ENCODE data around the gene NEU2. TPM values are rescaled to one million over a fixed set of nuclear protein-coding genes. Genes with fewer than 3 reads are reported as not detected.
A peak's percentile ranks its signal among the peaks of the same experiment; 100 is the strongest.

Gene NEU2
- total and polyA plus RNA-seq, 5 experiments from 2014 or later = not detected

- H3K4me1 Mint-ChIP-seq = no peaks in the 10 kb centered on the region
- DNase-seq (no peak), ATAC-seq (no peak)
- no peak overlapping the region for H3K27ac Mint-ChIP-seq
- POLR2A ChIA-PET = interaction anchor here (0.7 kb wide), 1 partner anchor 10 kb away, joined by 6 read pairs; no protein-coding TSS in a partner anchor
- H3K27me3 Mint-ChIP-seq = no peaks in the 10 kb centered on the region
- H3K4me3 Mint-ChIP-seq = no peak overlapping the region
- no peaks in the 10 kb centered on the region for H3K9me3 Mint-ChIP-seq
- H3K36me3 Mint-ChIP-seq = no peaks in the 10 kb centered on the region
Measured at GRCh38 chr2:233026198-233026813, 6.2 kb upstream of the NEU2 start.

DNA sequence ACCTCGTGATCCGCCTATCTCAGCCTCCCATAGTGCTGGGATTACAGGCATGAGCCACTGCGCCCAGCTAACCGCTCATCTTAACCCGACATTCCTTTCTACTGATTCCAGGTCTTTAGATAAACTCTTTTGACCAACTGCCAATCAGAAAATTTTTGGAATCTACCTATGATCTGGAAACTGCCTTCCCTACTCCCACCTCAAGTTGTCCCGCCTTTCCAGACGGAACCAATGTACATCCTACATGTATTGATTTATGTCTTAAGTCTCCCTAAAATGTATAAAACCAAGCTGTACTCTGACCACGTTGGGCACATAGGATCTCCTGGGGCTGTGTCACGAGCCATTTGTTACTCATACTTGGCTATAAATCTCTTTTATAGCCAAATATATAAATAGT is 3.2 kb upstream of the NEU2 start:
- Mint-ChIP-seq H3K4me3 (no peak overlapping the region), H3K36me3 (no peaks in the 10 kb centered on the region), H3K9me3 (no peaks in the 10 kb centered on the region), H3K27me3 (no peaks in the 10 kb centered on the region), H3K4me1 (no peaks in the 10 kb centered on the region), H3K27ac (no peak overlapping the region)
- no peak for DNase-seq
- ATAC-seq = no peak
- POLR2A ChIA-PET = interaction anchor here (0.6 kb wide), 1 partner anchor 303 kb away, joined by 3 read pairs; no protein-coding TSS in a partner anchor

DNA sequence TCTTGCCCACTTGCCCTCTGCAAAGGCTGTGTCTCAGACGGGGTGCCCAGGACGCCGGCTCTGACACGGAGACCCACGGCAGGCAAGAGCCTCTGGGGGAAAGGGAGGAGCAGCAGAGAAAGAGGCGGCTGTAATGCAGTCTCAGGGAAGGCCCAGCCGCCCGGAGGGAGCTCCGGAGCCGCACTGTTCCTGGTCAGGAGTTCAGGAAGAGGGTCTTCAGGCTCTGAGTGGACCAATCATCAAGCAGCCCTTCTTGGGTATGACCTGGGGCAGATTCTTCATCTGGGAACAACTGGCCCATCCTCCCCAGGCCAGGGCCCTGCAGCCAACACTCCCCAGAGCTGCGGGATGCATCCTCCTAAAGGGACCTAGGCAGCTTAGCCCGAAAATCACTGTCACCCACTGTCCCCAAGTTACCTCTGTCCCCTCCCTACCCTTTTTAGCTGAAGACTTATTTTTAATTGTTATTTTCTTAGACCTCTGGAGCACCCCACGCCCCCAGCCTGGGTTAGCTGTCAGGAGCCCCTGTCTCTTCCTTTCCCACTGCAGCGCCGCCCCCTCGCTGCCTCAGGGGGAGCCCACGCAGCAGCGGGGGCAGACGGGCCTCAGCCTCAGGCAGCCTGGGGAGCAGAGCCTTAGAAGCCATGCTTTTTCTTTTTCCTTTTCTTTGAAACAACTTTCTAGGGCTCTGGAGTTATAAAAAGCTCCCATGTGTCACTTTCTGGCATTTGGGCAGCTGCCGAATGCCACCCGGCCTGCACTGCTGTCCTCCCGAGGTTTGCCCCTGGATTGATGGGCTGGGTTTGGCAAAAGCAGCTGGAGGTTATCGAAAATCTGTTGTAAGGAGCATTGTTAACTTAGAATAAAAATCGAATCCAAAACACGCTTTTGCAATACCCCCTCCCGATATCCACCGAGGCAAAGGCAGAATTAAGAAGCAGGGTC is 644 bp upstream of the NEU2 start:
- H3K27ac Mint-ChIP-seq = peak overlapping the region in 2 of 10 donors; percentile 31 to 65
- H3K27me3 Mint-ChIP-seq = no peaks in the 10 kb centered on the region
- POLR2A ChIA-PET = no interaction called here
- H3K9me3 Mint-ChIP-seq = no peaks in the 10 kb centered on the region
- H3K36me3 Mint-ChIP-seq = no peaks in the 10 kb centered on the region
- no peak for DNase-seq
- peak overlapping the region in 1 of 10 donors; percentile 48 for H3K4me3 Mint-ChIP-seq
- no peaks in the 10 kb centered on the region for H3K4me1 Mint-ChIP-seq
- ATAC-seq = no peak

DNA sequence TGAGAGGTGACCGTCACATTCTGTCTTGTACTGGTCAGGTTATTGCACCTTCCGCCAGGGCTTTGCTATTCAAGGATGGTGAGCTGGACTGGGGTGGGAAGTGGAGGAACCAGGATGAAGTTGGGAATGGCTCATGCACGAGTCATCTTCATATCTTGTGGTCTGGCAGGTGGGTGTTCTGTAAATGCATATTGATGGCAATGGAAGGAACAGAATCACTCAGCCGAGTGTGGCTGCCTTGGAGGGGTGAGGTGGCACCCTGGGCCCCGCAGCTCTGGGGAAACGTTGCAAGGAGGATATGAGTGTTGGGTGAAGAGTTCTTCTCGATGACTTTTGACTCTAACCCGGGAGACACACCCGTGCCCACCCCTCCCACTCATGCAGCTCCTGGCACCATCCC is 1.2 kb downstream of the NEU2 start:
- POLR2A ChIA-PET = no interaction called here
- DNase-seq (no peak), ATAC-seq (no peak)
- Mint-ChIP-seq H3K27ac (no peak overlapping the region), H3K4me3 (peak overlapping the region in 1 of 10 donors; percentile 23), H3K9me3 (no peaks in the 10 kb centered on the region), H3K27me3 (no peaks in the 10 kb centered on the region), H3K36me3 (no peaks in the 10 kb centered on the region), H3K4me1 (no peaks in the 10 kb centered on the region)

- POLR2A ChIA-PET = no interaction called here
- H3K27ac Mint-ChIP-seq = no peak overlapping the region
Measured at GRCh38 chr2:233034091-233034882, 1.8 kb downstream of the NEU2 start.

DNA sequence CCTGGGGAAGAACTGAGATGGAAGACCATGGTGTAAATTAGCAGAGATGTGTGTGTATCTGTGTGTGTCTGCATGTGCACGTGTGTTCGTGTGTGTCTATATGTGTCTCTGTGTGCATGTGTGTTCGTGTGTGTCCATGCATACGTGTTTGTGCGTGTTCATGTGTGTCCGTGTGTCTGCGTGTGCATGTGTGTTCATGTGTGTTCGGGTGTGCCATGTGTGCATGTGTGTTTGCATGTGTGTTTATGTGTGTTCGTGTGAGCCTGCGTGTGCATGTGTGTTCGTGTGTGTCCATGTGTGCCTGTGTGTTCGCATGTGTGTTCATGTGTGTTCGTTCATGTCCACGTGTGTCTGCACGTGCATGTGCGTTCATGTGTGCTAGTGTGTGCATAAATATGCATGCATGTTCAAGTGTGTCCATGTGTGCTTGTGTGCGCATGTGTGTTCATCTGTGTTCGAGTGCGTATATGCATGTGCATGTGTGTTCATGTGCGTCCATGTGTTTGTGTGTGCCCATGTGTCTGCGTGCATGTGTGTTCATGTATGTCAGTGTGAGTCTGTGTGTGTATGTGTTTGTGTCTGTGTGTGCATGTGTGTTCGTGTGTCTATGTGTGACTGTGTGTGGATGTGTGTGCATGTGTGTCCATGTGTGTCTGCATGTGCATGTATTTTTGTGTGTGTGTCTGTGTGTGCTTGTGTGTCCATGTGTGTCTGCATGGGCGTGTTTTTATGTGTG is 3.1 kb downstream of the NEU2 start:
- Mint-ChIP-seq H3K4me1 (peaks cover 0 to 3% (median 0%) of the 10 kb centered on the region in 4 donors), H3K36me3 (no peaks in the 10 kb centered on the region), H3K4me3 (no peak overlapping the region), H3K27ac (peak overlapping the region in 1 of 10 donors; percentile 48), H3K9me3 (no peaks in the 10 kb centered on the region), H3K27me3 (no peaks in the 10 kb centered on the region)
- ATAC-seq (no peak), DNase-seq (no peak)
- POLR2A ChIA-PET = no interaction called here

More at GRCh38 chr2:233034091-233034882, 1.8 kb downstream of the NEU2 start:
- Mint-ChIP-seq H3K27me3 (no peaks in the 10 kb centered on the region), H3K4me3 (peak overlapping the region in 1 of 10 donors; percentile 23), H3K9me3 (no peaks in the 10 kb centered on the region), H3K4me1 (no peaks in the 10 kb centered on the region), H3K36me3 (no peaks in the 10 kb centered on the region)
- ATAC-seq (no peak), DNase-seq (no peak)

- Mint-ChIP-seq H3K4me1 (peaks cover 0 to 3% (median 0%) of the 10 kb centered on the region in 4 donors), H3K27ac (no peak overlapping the region), H3K27me3 (peaks cover 0 to 2% (median 0%) of the 10 kb centered on the region in 5 donors), H3K36me3 (no peaks in the 10 kb centered on the region), H3K4me3 (no peak overlapping the region), H3K9me3 (no peaks in the 10 kb centered on the region)
- ATAC-seq (no peak), DNase-seq (no peak)
- POLR2A ChIA-PET = no interaction called here
Measured at GRCh38 chr2:233036162-233036838, 3.8 kb downstream of the NEU2 start.

DNA sequence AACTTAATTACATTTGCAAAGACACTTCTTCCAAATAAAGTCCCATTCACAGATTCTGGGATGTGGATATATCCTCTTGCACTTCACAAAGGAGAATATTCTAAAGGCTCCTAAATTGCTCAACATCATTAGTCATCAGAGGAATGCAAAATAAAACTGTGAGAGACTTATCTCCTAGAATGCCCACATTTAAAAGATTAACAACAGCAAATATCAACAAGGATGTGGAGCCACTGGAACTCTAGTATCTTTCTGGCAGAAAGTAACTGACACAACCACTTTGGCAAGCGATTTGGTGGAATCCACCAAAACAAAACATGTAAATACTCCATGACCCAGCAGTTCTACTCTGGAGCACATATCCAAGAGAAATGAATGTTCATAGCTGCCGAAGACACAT is 4.6 kb downstream of the NEU2 start:
- Mint-ChIP-seq H3K4me3 (no peak overlapping the region), H3K4me1 (peaks cover 0 to 3% (median 0%) of the 10 kb centered on the region in 4 donors), H3K27me3 (peaks cover 0 to 2% (median 0%) of the 10 kb centered on the region in 5 donors), H3K36me3 (no peaks in the 10 kb centered on the region), H3K9me3 (no peaks in the 10 kb centered on the region), H3K27ac (no peak overlapping the region)
- POLR2A ChIA-PET = interaction anchor here (0.6 kb wide), 1 partner anchor 78 kb away, joined by 3 read pairs; no protein-coding TSS in a partner anchor
- no peak for ATAC-seq
- no peak for DNase-seq

DNA sequence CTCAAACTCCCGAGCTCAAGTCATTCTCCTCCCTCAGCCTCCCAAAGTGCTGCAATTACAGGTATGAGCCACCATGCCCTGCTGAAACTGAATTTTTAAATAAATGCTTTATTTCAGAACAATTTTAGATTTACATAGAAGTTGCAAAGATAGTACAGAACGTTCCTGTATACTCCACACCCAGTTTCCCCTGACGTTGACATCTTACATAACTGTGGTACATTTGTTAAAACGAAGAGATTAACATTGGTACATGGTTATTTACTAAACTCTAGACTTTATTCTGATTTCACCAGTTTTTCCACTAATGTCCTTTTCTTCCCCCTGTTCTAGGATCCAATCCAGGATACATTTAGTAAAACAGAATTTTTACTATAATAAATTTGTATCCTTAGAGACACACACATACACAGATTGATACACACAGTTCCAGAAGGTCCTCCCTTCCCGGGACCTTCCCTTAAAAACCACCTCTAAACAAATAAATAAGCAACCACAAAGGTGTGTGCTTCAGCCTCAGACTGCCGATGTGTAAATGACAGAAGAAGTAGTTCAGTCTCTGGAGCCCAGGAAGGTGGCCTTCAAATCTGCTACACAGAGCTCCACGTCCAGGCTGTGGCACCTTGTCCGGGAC is 6.9 kb downstream of the NEU2 start:
- no peak for ATAC-seq
- Mint-ChIP-seq H3K36me3 (no peaks in the 10 kb centered on the region), H3K27me3 (peaks cover 0 to 5% (median 3%) of the 10 kb centered on the region in 5 donors), H3K4me1 (peaks cover 0 to 3% (median 0%) of the 10 kb centered on the region in 4 donors), H3K27ac (no peak overlapping the region), H3K9me3 (no peaks in the 10 kb centered on the region), H3K4me3 (no peak overlapping the region)
- no peak for DNase-seq
- POLR2A ChIA-PET = no interaction called here

DNA sequence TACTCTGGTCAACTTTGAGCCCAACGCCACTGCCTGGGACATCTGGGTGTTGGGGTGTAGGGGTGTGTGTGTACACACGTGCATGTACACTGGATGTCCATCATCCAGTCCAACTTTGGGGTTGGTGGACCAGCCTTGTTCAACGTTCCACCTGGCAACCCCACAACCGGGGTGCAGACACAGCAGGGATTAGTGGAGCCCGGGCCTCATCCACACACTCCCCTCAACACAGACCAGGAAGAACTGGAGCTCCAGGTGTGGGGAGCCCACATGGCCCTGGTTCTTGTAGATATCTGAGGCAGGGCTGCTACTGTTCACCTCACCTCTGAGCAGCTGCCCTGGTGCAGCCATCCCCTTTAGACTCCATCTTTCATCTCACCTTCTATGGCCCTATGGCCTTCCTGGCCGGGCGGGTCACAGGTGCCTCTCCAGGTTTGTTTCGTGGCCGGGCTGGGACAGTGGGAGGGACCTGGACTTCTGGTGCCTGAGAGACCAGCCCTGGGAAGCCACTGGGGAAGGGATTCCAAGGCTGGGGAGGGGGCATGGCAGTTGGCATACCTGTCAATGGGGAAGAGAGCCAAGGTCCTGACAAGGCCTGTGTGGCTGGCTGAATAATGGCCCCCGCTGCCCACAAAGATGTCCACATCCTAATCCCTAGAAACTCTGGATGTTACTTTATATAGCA is 7.5 kb downstream of the NEU2 start:
- ATAC-seq (no peak), DNase-seq (no peak)
- Mint-ChIP-seq H3K36me3 (no peaks in the 10 kb centered on the region), H3K27ac (no peak overlapping the region), H3K9me3 (no peaks in the 10 kb centered on the region), H3K27me3 (peaks cover 0 to 5% (median 3%) of the 10 kb centered on the region in 5 donors), H3K4me1 (peaks cover 0 to 3% (median 0%) of the 10 kb centered on the region in 4 donors), H3K4me3 (no peak overlapping the region)
- POLR2A ChIA-PET = no interaction called here

DNA sequence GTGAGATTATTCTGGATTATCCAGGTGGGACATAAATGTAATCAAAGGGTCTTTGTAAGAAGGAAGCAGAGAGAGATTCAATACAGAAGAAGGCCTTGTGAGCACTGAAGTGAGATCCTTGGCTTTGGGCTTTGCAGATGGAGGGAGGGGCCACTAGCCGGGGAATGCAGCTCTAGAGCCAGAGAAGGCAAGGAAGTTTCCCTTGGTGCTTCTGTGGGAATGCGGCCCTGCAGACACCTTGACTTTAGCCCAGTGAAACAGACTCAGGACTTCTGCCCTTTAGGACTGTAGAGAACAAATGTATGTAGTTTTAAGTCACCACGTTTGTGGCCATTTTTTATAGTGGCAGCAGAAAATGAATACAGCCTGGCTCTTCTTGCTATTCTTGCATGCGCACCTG is 8.1 kb downstream of the NEU2 start:
- Mint-ChIP-seq H3K9me3 (no peaks in the 10 kb centered on the region), H3K27me3 (peaks cover 0 to 5% (median 3%) of the 10 kb centered on the region in 5 donors), H3K36me3 (no peaks in the 10 kb centered on the region), H3K27ac (peak overlapping the region in 1 of 10 donors; percentile 73), H3K4me1 (peaks cover 0 to 3% (median 0%) of the 10 kb centered on the region in 4 donors), H3K4me3 (no peak overlapping the region)
- ATAC-seq (no peak), DNase-seq (no peak)
- POLR2A ChIA-PET = no interaction called here
